GM23338 (cell line): ENCODE data around the gene MAPRE2.

ENCODE experiments used
- CREB1 ChIP-seq: fragments of 250-450 bp; sonication (Bioruptor Pico); IDR thresholded peaks from 2 replicates; pipeline ENCODE4 v1.5.0; 2020; ENCODE audit warnings: low read depth, mild to moderate bottlenecking, moderate library complexity
- EZH2 ChIP-seq: fragments of 200-600 bp; sonication (generic); IDR thresholded peaks from one replicate; pipeline ENCODE4 v1.8.0; 2017; ENCODE audit warnings: antibody characterized with exemption, mild to moderate bottlenecking, low read depth; ENCODE audit not compliant: unreplicated experiment
- EZH2phosphoT487 ChIP-seq: fragments of 200-600 bp; sonication (generic); IDR thresholded peaks from one replicate; pipeline ENCODE4 v1.8.1; 2018; ENCODE audit warnings: antibody characterized with exemption; ENCODE audit not compliant: unreplicated experiment
- JUNB ChIP-seq: IDR thresholded peaks from one replicate; pipeline ENCODE4 v1.6.1; 2016; ENCODE audit warnings: antibody characterized with exemption; ENCODE audit not compliant: unreplicated experiment
- POLR2AphosphoS5 ChIP-seq: IDR thresholded peaks from 2 replicates; pipeline ENCODE4 v1.6.1; 2016; ENCODE audit warnings: antibody characterized with exemption, low read depth
- REST ChIP-seq: IDR thresholded peaks from one replicate; pipeline ENCODE4 v1.6.1; 2018; ENCODE audit warnings: antibody characterized with exemption; ENCODE audit not compliant: unreplicated experiment
- STAT1 ChIP-seq: IDR thresholded peaks from one replicate; pipeline ENCODE4 v1.6.1; 2016; ENCODE audit warnings: antibody characterized with exemption; ENCODE audit not compliant: unreplicated experiment
- TF ChIP-seq, protein P1 (sequence below), 2 experiments: fragments of 200-600 bp in 1 of 2; sonication (generic) in 1 of 2; conservative IDR thresholded peaks; 2 replicates each; pipeline versions ENCODE4 v1.5.1 to v1.6.1; 2016 to 2017; ENCODE audit warnings: antibody characterized with exemption in 2 of 2, low read depth in 2 of 2, mild to moderate bottlenecking in 2 of 2, moderate library complexity in 1 of 2

DNA sequence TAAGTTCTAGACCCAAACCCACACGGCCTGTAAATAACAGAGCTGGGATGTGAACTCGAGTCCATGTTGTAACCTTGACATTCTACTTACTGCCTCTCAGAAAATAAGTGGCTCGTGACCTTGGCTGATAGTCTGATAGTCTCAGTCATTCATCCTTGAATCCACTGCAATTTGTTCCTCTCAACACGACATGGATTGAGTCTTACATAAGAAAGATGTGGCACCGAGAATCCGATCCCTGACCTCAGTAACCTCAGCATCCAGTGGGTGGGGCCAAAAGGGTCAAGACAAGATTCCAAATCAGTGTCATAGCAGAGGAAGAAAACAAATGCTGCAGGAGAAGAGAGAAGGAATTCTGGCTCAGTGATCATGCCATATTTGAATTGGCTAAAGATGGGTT is 97.6 kb downstream of the MAPRE2 start:
- TF ChIP-seq EZH2phosphoT487, result no peak
- TF ChIP-seq, protein P1, sequence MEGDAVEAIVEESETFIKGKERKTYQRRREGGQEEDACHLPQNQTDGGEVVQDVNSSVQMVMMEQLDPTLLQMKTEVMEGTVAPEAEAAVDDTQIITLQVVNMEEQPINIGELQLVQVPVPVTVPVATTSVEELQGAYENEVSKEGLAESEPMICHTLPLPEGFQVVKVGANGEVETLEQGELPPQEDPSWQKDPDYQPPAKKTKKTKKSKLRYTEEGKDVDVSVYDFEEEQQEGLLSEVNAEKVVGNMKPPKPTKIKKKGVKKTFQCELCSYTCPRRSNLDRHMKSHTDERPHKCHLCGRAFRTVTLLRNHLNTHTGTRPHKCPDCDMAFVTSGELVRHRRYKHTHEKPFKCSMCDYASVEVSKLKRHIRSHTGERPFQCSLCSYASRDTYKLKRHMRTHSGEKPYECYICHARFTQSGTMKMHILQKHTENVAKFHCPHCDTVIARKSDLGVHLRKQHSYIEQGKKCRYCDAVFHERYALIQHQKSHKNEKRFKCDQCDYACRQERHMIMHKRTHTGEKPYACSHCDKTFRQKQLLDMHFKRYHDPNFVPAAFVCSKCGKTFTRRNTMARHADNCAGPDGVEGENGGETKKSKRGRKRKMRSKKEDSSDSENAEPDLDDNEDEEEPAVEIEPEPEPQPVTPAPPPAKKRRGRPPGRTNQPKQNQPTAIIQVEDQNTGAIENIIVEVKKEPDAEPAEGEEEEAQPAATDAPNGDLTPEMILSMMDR (conservative IDR thresholded peaks at IDR 0.05; ENCODE audit: low read depth in 2 of 2), result no peak
- TF ChIP-seq POLR2AphosphoS5, result no peak
- no peak for TF ChIP-seq REST
- TF ChIP-seq EZH2, result no peak
- TF ChIP-seq CREB1 (CRISPR knock-in tag), result no peak
- TF ChIP-seq JUNB, result no peak
- no peak for TF ChIP-seq STAT1
